HEK293 (cell line): ENCODE results near the gene STK24.
A peak's percentile ranks its signal among the peaks of the same experiment; 100 is the strongest.

ENCODE experiments used
- CTCF ChIA-PET: fragments of 350-600 bp; formaldehyde crosslinking; extraction: SDS; loops from one replicate; lab custom pipeline; 2021; ENCODE audit warnings: antibody characterized with exemption; lab: Yijun Ruan, JAX
- POLR2A ChIA-PET: fragments of 300-600 bp; formaldehyde crosslinking; extraction: SDS; loops from one replicate; lab custom pipeline; 2020; ENCODE audit warnings: antibody characterized with exemption, inconsistent platforms; lab: Yijun Ruan, JAX
- H3K27ac ChIP-seq: fragments of 200-500 bp; sonication (Bioruptor generic); 2 replicates; pipeline ENCODE4 v1.5.1; 2014; ENCODE audit warnings: low read depth, low read length, control low read depth, inconsistent platforms; ENCODE audit errors: extremely low read depth
- H3K36me3 ChIP-seq, 2 experiments: fragments of 200-500 bp in 1 of 2; sonication (Bioruptor generic) in 1 of 2; 1 replicate in 1 of 2; 2 replicates in 1 of 2; pipeline ENCODE4 v1.5.1; 2014 to 2017; ENCODE audit warnings: inconsistent platforms in 2 of 2, low read length in 2 of 2; ENCODE audit not compliant: control insufficient read depth in 2 of 2, insufficient read depth in 1 of 2
- H3K4me1 ChIP-seq: fragments of 200-500 bp; sonication (Bioruptor generic); 2 replicates; pipeline ENCODE4 v1.5.1; 2014; ENCODE audit warnings: mild to moderate bottlenecking, low read length, inconsistent platforms; ENCODE audit not compliant: control insufficient read depth, insufficient read depth
- H3K4me3 ChIP-seq: 2 replicates; pipeline ENCODE4 v1.5.1; 2011; ENCODE audit warnings: low read depth, mild to moderate bottlenecking, control low read depth, low read length, moderate library complexity
- H3K9me3 ChIP-seq: fragments of 200-500 bp; sonication (Bioruptor generic); 2 replicates; pipeline ENCODE4 v1.5.1; 2014; ENCODE audit warnings: low read depth, low read length, inconsistent platforms; ENCODE audit not compliant: control insufficient read depth, insufficient read depth
- CTCF ChIP-seq: fragments of 450-650 bp; formaldehyde crosslinking; IDR thresholded peaks from 2 replicates; pipeline ENCODE4 v1.5.1; 2016; ENCODE audit warnings: missing biosample characterization, missing genetic modification characterization
- PRDM2 ChIP-seq: fragments of 450-650 bp; formaldehyde crosslinking; IDR thresholded peaks from 2 replicates; pipeline ENCODE4 v1.5.1; 2016; ENCODE audit warnings: missing biosample characterization, missing genetic modification characterization, borderline replicate concordance
- ZBTB10 ChIP-seq: fragments of 450-650 bp; formaldehyde crosslinking; IDR thresholded peaks from 2 replicates; pipeline ENCODE4 v1.5.1; 2016; ENCODE audit warnings: missing biosample characterization, missing genetic modification characterization
- ZBTB49 ChIP-seq: fragments of 450-650 bp; formaldehyde crosslinking; IDR thresholded peaks from 2 replicates; pipeline ENCODE4 v1.5.1; 2016; ENCODE audit warnings: missing biosample characterization, missing genetic modification characterization, low read depth
- ZNF19 ChIP-seq: fragments of 450-650 bp; formaldehyde crosslinking; IDR thresholded peaks from 2 replicates; pipeline ENCODE4; 2016; ENCODE audit warnings: missing biosample characterization, missing genetic modification characterization, low read depth
- ZNF24 ChIP-seq: fragments of 450-650 bp; formaldehyde crosslinking; IDR thresholded peaks from 2 replicates; pipeline ENCODE4 v1.5.1; 2016; ENCODE audit warnings: missing biosample characterization, missing genetic modification characterization
- ZNF362 ChIP-seq: fragments of 450-650 bp; formaldehyde crosslinking; IDR thresholded peaks from 2 replicates; pipeline ENCODE4 v1.5.1; 2016; ENCODE audit warnings: missing biosample characterization, missing genetic modification characterization
- ZNF426 ChIP-seq: fragments of 450-650 bp; formaldehyde crosslinking; IDR thresholded peaks from 2 replicates; pipeline ENCODE4 v1.5.1; 2017; ENCODE audit warnings: missing biosample characterization, missing genetic modification characterization, mild to moderate bottlenecking, inconsistent platforms, moderate library complexity
- ZNF513 ChIP-seq: fragments of 450-650 bp; IDR thresholded peaks from 2 replicates; pipeline ENCODE4 v1.5.1; 2018; ENCODE audit warnings: missing biosample characterization, missing genetic modification characterization
- ZNF530 ChIP-seq: fragments of 450-650 bp; formaldehyde crosslinking; IDR thresholded peaks from 2 replicates; pipeline ENCODE4 v1.5.1; 2016; ENCODE audit warnings: low read depth, missing biosample characterization, missing genetic modification characterization
- ZNF626 ChIP-seq: fragments of 450-650 bp; sonication (Bioruptor Pico); formaldehyde crosslinking; IDR thresholded peaks from 2 replicates; pipeline ENCODE4 v1.5.1; 2018; ENCODE audit warnings: missing biosample characterization, missing genetic modification characterization, inconsistent platforms
- ZNF843 ChIP-seq: fragments of 450-650 bp; formaldehyde crosslinking; IDR thresholded peaks from 2 replicates; pipeline ENCODE4 v1.5.1; 2016; ENCODE audit warnings: missing biosample characterization, missing genetic modification characterization

Gene STK24

GRCh38 chr13:98581971-98582702 lies 5.2 kb upstream of the STK24 start (continued):
- TF ChIP-seq ZNF362 (tag by site-specific recombination), result no peak
- peak; percentile 81 for TF ChIP-seq ZNF843 (tag by site-specific recombination)
- TF ChIP-seq ZNF24 (tag by site-specific recombination), result peak; percentile 60; the same call in 1 of the 2 replicates
- TF ChIP-seq ZNF513 (tag by site-specific recombination), result no peak
- no peak for TF ChIP-seq ZBTB10 (tag by site-specific recombination)

GRCh38 chr13:98581381-98581780 lies 4.5 kb upstream of the STK24 start:
- 0 out of 2 replicates have a peak, but pooled peaks cover 5% of the 10 kb centered on the region for H3K4me1 ChIP-seq
- H3K4me3 ChIP-seq, result no peak overlapping the region
- POLR2A ChIA-PET, result no interaction called here
- TF ChIP-seq ZNF843 (tag by site-specific recombination), result no peak
- no peak for TF ChIP-seq ZNF19 (tag by site-specific recombination)
- TF ChIP-seq ZNF626, result no peak
- TF ChIP-seq ZNF426 (tag by site-specific recombination), result no peak
- no peak for TF ChIP-seq ZBTB49 (tag by site-specific recombination)
- TF ChIP-seq ZNF530 (tag by site-specific recombination), result no peak
- TF ChIP-seq PRDM2 (tag by site-specific recombination), result no peak
- no peak for TF ChIP-seq CTCF (tag by site-specific recombination)
- TF ChIP-seq, all 188 proteins: peak for 0
- no peaks in the 10 kb centered on the region for H3K9me3 ChIP-seq
- H3K36me3 ChIP-seq, result no peaks in the 10 kb centered on the region
- CTCF ChIA-PET, result interaction anchor here (1.0 to 2.6 kb wide), 2 partner anchors 72 to 136 kb away, joined by 4 to 13 read pairs; no protein-coding TSS in a partner anchor
- no peak overlapping the region for H3K27ac ChIP-seq
